NCI-H82 (cell line): ENCODE results near the gene COX10.
"Not testable (repeated sequence)": the region's sequence is repeated elsewhere in the genome, so short reads cannot be mapped to it uniquely, and the experiment has no call there.

Experiments
- DNase-seq: peaks from one replicate; lab custom pipeline; 2025; lab: John Stamatoyannopoulos, UW

Gene COX10

DNA sequence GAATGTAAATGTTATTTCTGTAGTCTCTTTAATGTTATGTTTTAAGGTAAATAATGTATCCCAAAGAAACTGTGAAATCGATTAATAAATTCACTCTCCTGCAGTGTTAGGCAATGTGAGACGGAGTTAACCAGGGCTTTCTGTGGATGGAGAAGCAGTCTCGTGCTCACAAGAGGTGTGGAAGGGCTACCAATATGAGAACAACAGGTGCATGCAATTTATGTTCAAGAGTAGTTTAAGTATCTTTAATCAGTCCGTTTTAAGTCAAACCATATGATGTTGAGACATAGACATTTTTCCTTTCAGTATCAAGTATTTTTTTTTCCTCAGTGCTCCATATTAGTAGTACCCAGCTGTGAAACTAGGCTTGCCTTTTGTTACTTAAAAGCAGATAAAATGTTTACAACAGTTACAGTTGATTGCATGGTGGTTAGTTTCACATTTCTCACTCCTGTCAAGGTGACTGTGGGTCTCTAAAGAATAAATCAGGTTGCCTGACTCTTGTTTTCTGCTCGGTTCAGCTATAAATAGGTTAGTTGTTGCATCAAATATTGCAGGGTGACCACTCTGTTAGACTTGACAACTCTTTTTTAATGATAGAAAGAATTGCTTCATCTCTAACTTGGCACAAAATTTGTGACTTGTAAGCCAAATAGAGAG, 54.4 kb downstream of the COX10 start:
- no peak for DNase-seq

DNA sequence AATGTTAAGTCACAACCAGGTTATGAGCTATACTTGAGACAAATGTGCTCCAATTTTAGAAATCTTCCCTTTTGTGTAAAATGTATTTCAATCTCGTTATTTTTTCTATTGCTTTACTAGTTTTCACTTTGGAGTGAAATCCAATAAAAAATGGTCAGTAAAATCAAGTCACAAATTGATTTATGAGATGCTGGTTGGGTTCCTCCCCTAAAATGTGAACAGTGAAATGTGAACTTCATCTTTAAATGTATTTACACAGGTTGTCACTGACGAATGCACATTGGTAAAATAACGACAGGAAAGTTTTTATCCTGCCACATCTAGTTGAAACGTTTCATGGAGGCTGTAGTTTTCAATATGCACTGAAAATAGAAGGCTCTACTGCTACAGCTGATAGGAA, 55.5 kb downstream of the COX10 start:
- no peak for DNase-seq

DNA sequence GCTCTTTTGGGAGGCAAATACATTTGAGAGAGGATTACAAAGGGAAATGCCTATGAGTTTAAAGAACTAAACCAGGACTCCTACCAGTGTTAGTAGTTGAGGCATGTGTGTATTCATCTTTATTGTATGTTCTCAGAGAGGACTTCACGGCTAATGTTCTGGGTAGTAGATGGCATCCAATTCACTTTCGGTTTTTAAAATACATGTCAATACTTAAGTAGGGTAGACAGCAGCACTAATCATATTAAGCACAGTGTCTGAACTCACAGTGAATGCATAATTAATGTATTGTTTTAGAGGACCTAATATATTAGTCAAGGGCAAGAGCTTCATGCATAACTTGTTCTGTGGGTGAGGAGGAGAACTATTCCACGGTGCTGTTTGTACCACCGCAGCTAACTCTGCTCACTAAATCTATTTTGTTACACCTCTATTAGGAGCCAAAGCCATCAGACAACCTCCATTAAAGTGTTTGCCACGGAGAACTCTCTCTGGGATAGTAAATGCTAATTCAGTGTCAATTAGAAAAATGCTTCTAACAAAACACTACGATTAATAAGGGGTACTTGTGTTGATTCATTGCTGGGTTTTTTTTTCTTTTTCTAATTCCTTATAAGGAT, 56.3 kb downstream of the COX10 start:
- peak; percentile 56 for DNase-seq

DNA sequence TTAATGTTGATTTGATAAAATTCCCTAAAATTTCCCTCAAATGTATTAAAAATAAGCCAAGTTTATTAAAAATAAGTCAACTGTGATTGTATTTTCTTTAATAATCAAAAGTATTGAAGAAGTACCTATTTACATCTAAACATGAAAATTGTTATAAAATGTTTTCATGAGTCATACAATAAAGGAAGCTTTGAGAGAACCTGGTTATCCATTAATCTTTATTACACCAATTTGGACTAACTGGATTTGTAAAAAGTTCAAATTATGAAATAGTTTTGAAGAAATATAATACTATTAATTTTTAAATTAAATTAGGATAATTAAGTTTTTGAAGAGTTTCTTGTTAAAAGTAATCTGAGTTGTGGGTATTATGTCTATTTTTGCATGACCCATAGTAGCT, 63.8 kb downstream of the COX10 start:
- no peak for DNase-seq

DNA sequence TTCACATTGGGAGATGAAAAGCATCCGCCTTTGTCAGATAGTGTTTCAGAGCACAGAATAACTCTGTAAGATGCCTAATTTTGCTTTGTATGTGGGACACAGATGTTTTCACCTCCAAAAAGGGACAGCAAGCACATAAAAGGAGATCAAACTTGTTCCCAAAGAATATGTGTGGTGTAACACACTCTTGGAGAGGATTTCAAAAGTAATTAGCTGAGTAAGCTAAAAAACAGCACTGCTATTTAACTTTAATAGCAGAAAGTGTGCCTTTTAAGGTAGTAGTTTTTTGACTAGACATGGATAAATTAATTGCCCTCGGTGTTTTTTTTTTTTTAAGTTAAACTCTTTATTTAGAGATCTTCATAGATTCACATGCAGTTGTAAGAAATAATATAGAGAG, 65.2 kb downstream of the COX10 start:
- no peak for DNase-seq

DNA sequence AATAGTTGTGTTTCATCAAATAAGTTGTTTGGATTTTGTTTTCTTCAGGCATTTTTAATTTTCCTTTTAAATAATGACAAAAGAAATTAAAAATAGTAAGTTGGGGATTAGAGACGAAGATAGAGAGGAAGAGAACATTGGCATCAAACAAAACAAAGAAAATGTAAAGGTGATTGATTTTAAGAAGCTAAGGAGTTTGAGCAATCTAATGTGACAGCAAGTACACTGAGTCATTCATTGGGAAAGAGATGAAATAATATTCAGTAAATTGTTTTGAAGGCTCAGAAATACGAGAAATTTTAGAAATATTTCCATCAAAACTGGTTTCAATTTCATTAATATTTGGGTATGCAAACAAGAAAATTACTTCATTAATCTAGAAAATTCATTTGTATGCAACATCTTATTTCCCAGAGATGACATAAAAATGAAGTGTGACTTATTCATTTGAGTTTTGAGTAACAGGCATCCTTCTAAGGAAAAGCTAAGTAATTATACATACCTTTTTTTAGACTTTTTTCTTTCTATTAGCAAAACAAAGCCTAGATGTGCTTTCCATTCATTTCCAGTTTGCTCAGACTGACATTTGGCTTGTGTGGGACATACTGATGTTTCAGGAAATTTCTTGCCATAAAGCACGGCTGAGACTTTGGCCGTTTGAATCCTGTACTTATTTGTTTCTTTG, 66.7 kb downstream of the COX10 start:
- no peak for DNase-seq

DNA sequence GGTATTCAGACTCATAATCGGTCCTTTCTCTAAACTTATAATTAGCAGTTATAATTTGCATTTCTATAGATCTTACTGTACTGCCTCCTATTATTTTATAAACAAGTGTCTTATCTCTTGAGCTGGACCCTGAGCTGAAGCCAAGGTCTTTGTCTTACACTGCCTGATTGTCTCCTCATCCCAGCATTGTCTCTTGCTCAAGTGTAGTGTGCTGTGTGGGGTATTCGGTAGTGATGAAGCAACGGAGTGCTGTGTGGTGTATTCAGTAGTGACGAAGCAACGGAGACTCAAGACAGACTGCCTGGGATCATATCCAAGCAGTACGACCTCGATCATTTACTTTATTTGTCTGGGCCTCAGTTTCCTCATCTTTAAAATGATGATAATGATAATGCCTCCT, 69.3 kb downstream of the COX10 start:
- DNase-seq = no peak

DNA sequence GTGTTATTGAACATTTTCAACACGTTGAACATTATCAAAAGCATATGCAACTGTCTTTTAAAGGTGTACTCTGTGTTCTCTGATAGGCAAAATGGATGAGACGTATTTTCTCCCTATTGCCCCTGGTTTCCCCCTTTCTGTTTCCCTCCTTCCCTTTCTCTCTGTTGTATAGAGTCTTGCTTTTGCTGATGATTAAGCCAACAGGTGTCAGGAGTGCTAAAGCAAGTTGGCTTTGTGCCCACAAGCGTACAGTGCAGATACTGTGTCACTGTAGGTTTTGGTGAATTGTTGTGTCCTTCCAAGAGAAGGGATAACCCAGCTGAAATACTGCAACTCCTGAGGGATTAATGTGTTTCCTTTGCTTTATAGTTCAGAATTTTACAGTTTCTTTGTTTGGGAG, 74.4 kb downstream of the COX10 start:
- peak; percentile 83 for DNase-seq

DNA sequence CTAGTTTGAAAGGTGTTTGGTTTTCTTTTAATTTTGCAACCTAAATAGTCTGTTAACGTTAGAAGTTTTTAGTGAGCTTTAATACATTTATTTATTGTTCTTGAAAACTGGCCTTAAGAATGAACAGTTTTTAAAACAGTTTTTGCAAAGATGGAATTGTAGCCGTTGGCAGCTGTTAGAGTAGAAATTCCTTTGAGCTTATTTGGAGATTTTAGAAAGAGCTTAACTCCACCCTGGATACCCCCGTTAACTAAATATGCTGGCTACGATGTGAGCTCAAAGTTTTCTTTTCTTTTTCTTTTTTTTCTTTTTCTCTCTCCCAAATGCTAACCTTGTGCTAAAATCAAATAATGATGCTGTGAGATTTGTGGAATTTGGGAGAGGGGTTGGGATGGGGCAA, 75.2 kb downstream of the COX10 start:
- no peak for DNase-seq

DNA sequence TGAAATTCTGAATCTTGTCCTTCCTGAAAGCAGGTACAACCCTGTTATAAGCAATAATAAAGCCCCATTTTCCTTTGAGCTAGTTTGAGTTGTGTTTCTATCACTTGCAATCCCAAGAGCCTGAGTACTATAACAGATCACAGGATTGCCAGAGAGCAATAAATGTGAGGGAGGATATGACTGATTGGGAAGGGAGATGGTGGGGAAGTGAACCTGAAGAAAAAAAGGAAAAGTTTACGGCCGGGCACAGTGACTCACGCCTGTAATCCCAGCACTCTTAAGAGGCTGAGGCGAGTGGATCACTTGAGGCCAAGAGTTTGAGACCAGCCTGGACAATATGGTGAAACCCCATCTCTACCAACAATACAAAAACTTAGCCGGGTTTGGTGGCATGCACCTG, 80.4 kb downstream of the COX10 start:
- DNase-seq = no peak

DNA sequence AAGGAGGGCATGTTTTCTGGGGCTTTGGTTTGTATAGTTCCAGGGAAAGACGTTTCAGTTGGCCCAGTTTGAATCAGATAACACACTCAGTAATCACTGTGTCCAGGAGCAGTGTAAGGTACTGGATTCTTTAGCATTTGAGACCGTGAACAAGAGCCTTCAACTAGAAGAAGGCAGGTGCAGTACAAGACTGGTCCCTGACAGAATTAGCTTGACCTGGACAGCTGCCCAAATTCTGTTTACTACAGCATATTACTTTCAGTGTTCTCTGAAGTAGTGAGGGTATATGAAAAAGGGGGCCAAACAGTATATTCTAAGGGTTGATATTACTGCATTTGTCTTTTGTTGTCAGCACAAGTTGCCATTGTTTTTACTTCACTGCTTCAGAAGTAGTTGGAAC, 81.3 kb downstream of the COX10 start:
- DNase-seq = no peak

DNA sequence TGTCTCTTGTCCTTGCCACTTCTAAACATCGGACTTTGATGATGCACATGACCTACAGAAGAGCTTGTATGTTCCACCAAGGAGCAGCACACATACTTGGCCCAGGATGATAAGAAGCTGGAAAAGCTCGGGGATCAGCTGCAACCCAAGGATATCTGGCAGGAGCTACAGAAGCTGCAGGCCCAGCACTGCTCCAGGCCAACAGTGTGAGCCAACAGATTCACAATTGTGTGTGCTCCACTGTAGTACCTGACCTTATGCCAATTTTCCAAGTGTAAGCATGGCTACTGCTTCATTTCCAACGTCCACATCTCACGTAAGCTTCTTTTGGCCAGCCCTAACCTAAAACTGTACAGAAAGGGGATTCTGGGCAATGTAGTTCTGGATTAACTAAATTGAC, 83.4 kb downstream of the COX10 start:
- DNase-seq = no peak

DNA sequence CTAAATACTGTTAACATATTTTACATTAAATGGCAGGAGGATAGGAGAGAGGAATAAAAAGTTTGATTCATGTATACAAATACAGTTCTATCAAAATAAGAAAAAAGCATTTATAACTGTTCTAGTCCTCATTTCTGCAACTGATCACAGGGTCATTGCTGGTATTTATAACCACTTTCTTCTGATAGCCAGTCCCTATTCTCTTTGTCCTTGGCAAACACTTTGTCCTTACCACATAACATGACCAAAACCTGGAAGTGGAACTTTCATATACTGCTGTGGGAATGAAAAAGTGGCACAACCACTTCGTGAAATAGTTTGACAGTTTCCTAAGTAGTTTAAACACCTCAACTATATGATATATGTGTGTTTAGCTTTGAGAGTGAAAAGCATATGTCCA, 84.1 kb downstream of the COX10 start:
- no peak for DNase-seq

DNA sequence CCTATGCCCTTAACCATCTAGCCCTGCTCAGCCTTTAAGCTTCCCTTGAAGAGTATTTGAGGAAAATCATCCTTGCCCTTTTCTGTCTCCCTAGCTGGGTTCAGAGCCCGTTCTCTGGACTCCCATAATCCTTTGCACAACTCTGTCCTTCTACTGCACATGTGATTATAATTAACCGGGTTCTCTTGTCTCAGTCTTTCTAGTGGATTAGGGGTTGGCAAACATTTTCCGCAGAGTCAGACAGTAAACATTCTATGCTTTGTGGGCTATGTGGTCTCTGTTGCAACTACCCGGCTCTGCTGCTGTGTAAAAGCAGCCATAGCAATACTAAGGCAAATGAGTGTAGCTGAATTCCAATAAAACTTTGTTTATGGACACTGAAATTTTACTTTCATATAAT, 87.4 kb downstream of the COX10 start:
- DNase-seq = no peak

DNA sequence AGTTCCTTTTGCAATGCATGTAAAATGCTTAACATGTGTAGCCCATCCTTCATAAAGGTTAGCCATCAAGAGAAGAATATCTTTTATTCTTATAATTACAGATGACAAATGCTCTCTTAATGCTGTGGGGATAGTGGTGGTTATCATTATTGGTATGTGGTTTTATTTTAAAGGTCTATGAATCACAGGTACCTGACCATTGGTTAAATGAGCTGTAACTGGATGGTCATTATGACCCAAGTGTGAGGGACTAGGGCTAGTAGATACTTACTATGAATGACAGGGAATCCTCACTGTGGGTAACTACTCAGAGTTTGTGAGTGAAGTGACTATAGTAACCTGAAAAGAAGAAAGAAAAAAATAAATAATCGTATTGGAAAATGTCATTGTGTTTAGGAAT, 88.5 kb downstream of the COX10 start:
- DNase-seq = no peak

DNA sequence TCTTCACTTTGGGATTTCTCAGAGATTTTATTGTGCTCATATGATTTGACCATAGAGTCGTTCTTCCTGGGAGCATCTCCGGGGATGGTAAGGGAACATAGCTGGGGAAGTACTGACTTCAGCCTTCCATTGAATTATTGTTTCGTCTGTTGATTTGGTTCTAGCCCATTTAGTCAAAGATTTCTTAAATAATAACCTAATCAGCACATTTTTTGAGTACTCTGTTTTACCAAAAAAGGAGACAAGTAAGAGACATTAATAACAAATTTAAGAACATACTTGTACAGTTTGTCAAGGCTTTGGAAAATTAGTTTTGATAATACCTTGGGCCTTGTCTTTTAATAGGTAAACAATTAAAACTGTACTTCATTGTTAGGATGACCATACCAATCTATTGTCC, 89.4 kb downstream of the COX10 start:
- DNase-seq = no peak

DNA sequence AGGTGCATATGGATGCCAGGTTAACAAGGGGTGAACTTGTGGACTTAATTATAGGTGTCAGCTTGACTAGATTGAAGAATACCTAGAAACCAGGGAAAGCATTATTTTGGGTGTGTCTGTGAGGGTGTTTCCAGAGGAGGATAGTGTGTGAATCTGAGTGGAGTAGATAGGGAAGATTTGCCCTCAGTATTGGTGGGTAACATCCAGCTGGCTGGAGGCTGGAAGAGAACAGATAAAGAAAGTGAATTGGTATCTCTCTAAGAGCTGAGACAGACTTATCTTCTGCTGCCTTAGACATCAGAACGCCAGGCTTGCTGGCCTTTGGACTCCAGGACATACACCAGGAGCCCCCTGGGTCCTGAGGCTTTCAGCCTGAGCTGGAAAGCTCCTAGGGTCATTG, 92.1 kb downstream of the COX10 start:
- DNase-seq = no peak

DNA sequence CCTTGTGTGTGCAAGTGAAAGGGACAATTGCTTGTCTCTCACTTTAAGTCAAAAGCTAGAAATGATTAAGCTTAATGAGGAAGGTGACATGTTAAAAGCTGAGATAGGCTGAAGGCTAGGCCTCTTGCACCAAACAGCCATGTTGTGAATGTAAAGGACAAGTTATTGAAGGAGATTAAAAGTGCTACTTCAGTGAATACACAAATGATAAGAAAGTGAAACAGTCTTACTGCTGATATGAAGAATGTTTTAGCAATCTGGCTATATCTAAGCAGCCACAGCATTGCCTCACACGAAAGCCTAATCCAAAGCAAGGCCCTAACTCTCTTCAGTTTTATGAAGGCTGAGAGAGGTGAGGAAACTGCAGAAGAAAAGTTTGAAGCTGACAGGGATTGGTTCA, 96.3 kb downstream of the COX10 start:
- no peak for DNase-seq

DNA sequence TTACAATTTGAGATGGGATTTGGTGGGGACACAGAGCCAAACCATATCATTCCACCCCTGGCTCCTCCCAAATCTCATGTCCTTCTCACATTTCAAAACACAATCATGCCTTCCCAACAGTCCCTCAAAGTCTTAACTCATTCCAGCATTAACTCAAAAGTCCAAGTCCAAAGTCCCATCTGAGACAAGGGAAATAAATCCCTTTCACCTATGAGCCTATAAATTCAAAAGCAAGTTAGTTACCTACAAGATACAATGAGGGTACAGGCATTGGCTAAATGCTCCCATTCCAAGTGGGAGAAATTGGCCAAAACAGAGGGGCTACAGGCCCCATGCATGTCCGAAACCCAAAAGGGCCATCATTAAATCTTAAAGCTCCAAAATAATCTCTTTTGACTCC, 98.5 kb downstream of the COX10 start:
- DNase-seq = not testable (repeated sequence)

DNA sequence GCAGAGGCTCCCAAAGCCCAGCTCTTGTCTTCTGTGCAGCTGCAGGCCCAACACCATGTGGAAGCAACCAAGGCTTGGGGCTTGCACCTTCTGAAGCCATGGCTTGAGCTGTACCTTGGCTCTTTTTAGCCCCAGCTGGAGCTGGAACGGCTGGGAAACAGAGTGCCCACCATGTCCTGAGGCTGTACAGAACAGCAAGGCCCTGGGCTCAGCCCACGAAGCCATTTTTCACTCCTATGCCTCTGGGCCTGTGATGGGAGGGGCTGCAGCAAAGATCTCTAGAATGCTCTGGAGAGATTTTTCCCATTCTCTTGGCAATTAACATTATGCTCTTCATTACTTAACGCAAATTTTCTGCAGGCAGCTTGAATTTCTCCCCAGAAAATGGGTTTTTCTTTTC, 99.3 kb downstream of the COX10 start:
- no peak for DNase-seq

DNA sequence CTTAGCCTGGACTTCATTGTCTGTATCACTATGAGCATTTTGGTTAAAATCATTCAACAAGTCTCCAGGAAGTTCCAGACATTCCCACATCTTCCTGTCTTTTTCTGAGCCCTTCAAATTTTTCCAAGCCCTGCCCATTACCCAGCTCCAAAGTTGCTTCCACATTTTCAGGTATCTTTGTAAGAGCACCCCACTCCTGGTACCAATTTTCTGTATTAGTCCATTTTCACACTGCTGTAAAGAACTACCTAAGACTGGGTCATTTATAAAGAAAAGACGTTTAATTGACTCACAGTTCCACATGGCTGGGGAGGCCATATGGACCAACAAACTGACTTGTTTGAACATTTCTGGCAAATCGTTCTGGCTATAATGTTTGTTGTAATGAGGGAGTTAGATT, 100.0 kb downstream of the COX10 start:
- no peak for DNase-seq

DNA sequence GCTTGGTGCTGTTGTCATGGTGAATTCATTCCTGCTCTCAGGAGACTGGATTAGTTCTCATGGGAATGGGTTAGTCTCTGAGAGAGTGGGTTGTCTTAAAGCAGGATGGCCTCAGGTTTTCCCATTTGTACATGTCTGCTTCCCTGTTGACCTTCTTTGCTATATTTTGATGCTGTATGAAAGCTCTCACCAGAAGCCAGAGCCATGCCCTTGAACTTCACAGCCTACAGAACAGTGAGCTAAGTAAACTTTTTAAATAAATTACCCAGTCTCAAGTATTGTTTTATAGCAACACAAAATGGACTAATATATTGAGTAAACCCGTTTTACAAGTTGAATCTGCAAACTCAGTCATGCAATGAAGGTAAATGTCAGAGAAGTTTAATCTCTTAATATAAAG, 100.6 kb downstream of the COX10 start:
- DNase-seq = no peak

DNA sequence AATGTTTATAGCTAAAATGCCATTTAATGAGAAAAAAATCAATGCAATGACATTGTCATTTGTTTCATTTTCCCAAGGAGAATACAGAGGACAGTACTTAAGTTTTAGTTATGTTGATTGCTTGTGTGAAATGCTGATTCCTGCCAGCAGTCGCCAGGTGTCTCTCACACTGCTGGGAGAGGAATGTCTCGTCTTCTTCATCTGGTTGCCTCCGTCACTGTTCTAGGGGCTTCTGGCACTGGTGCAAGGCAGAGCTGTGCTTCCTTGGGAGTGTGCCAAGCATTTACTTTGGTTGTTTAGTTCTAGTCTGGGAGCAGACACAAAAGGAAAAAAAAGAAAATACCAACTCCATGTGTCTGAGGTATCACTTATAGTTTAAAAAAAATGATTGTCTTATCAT, 107.7 kb downstream of the COX10 start:
- DNase-seq = peak; percentile 3

DNA sequence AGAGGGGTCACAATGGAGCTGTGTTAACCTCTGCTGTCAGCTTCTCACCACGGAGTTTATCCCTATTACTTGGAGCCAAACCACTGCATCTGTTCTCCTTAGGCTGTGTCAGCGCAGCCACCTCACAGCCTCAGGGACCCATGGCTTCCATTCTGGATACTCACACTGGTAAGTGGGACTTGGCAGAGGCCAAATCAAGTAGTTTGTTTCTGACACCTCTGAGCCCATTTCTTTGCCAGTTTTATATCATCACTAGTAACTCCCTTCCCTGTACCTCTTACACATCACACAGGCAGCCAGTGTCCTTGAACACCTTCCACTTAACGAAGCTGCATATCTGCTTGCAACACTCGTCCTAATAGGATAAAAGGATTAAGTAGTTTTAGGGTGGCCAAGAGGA, 108.5 kb downstream of the COX10 start:
- not testable (repeated sequence) for DNase-seq
